PC-3 (cell line): ENCODE measurements around the gene MAP2K1.

Source experiments
- EZH2phosphoT487 ChIP-seq: fragments of 300-600 bp; sonication (generic); IDR thresholded peaks from 2 replicates; pipeline ENCODE4 v1.6.1; 2018; ENCODE audit warnings: mild to moderate bottlenecking, antibody characterized with exemption, low read length, borderline replicate concordance
- TF ChIP-seq, protein P1 (sequence below): fragments of 300-600 bp; sonication (generic); conservative IDR thresholded peaks from 2 replicates; pipeline ENCODE4 v1.5.1; 2017; ENCODE audit warnings: antibody characterized with exemption, low read depth, mild to moderate bottlenecking, low read length

DNA sequence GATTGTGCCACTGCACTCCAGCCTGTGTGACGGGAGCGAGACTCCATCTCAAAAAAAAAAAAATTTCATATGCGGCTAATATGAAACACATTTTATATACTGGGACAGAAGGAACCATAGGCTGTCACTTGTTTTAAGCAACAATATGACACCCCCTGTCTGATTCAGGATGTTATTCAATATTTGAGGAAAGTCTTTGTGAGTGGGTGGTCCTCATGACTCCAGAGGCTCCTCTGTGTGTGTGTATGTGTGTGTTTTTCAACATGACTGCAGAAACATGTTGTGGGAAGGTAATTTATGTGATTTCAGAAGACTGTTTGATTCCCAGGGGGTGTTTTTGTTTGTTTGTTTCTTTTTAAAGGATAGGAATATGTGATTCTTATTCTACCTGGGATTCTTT, 32.8 kb downstream of the MAP2K1 start:
- no peak for TF ChIP-seq EZH2phosphoT487
- TF ChIP-seq, protein P1, sequence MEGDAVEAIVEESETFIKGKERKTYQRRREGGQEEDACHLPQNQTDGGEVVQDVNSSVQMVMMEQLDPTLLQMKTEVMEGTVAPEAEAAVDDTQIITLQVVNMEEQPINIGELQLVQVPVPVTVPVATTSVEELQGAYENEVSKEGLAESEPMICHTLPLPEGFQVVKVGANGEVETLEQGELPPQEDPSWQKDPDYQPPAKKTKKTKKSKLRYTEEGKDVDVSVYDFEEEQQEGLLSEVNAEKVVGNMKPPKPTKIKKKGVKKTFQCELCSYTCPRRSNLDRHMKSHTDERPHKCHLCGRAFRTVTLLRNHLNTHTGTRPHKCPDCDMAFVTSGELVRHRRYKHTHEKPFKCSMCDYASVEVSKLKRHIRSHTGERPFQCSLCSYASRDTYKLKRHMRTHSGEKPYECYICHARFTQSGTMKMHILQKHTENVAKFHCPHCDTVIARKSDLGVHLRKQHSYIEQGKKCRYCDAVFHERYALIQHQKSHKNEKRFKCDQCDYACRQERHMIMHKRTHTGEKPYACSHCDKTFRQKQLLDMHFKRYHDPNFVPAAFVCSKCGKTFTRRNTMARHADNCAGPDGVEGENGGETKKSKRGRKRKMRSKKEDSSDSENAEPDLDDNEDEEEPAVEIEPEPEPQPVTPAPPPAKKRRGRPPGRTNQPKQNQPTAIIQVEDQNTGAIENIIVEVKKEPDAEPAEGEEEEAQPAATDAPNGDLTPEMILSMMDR, result no peak
